ENCODE data around the gene ZMYND8.

ZMYND8 gene

GRCh38 chr20:47227576-47227975, 128.9 kb downstream of the ZMYND8 start:
- ATAC-seq (ENCODE audit: insufficient read depth, low read depth) = no peak
- H3K4me1 ChIP-seq (ENCODE audit: insufficient read depth, low read length) = no peaks in the 10 kb centered on the region
- H3K4me2 ChIP-seq (ENCODE audit: insufficient read depth, low read length) = no peak overlapping the region
- 0 out of 2 replicates have a peak, but pooled peaks cover 3% of the 10 kb centered on the region for H4K20me1 ChIP-seq (ENCODE audit: insufficient read depth, low read length)
- H3K9ac ChIP-seq (ENCODE audit: low read depth, low read length) = no peak overlapping the region
- H3K4me3 ChIP-seq (ENCODE audit: low read depth in 1 of 2, low read length in 2 of 2) = no peak overlapping the region
- no peak overlapping the region for H3K27ac ChIP-seq (ENCODE audit: low read length)
- DNase-seq = no peak
- H3K27me3 ChIP-seq (ENCODE audit: insufficient read depth, low read length, poor library complexity) = no peaks in the 10 kb centered on the region
- H3K36me3 ChIP-seq (ENCODE audit: insufficient read depth, low read length) = peaks cover 95% of the 10 kb centered on the region
- no peak overlapping the region for H2AFZ ChIP-seq (ENCODE audit: low read depth, low read length)
- no peaks in the 10 kb centered on the region for H3K79me2 ChIP-seq (ENCODE audit: insufficient read depth, low read length)
- TF ChIP-seq CTCF (IDR thresholded peaks at IDR 0.05; ENCODE audit: borderline replicate concordance, extremely low read depth, low read length, poor library complexity, severe bottlenecking) (no peak), EZH2 (IDR thresholded peaks at IDR 0.05; ENCODE audit: borderline replicate concordance, low read depth, low read length, severe bottlenecking) (no peak)
- no peaks in the 10 kb centered on the region for H3K9me3 ChIP-seq (ENCODE audit: insufficient read depth, low read length, severe bottlenecking)

GRCh38 chr20:47227119-47227518, 129.4 kb downstream of the ZMYND8 start:
- Histone ChIP-seq H3K27me3 (ENCODE audit: insufficient read depth, low read length, poor library complexity) (no peaks in the 10 kb centered on the region), H4K20me1 (ENCODE audit: insufficient read depth, low read length) (0 out of 2 replicates have a peak, but pooled peaks cover 3% of the 10 kb centered on the region), H3K4me2 (ENCODE audit: insufficient read depth, low read length) (no peak overlapping the region), H3K4me1 (ENCODE audit: insufficient read depth, low read length) (no peaks in the 10 kb centered on the region), H3K9ac (ENCODE audit: low read depth, low read length) (no peak overlapping the region), H3K27ac (ENCODE audit: low read length) (no peak overlapping the region), H3K9me3 (ENCODE audit: insufficient read depth, low read length, severe bottlenecking) (no peaks in the 10 kb centered on the region), H3K36me3 (ENCODE audit: insufficient read depth, low read length) (peaks cover 95% of the 10 kb centered on the region), H3K4me3 (ENCODE audit: low read depth in 1 of 2, low read length in 2 of 2) (no peak overlapping the region), H2AFZ (ENCODE audit: low read depth, low read length) (no peak overlapping the region), H3K79me2 (ENCODE audit: insufficient read depth, low read length) (no peaks in the 10 kb centered on the region)
- DNase-seq = no peak
- TF ChIP-seq EZH2 (IDR thresholded peaks at IDR 0.05; ENCODE audit: borderline replicate concordance, low read depth, low read length, severe bottlenecking) = no peak
- TF ChIP-seq CTCF (IDR thresholded peaks at IDR 0.05; ENCODE audit: borderline replicate concordance, extremely low read depth, low read length, poor library complexity, severe bottlenecking) = no peak
- no peak for ATAC-seq (ENCODE audit: insufficient read depth, low read depth)

- Histone ChIP-seq H3K4me2 (ENCODE audit: insufficient read depth, low read length) (no peak overlapping the region), H3K9ac (ENCODE audit: low read depth, low read length) (no peak overlapping the region), H2AFZ (ENCODE audit: low read depth, low read length) (no peak overlapping the region), H3K4me1 (ENCODE audit: insufficient read depth, low read length) (no peaks in the 10 kb centered on the region), H3K79me2 (ENCODE audit: insufficient read depth, low read length) (no peaks in the 10 kb centered on the region), H3K9me3 (ENCODE audit: insufficient read depth, low read length, severe bottlenecking) (no peaks in the 10 kb centered on the region), H3K4me3 (ENCODE audit: low read depth in 1 of 2, low read length in 2 of 2) (no peak overlapping the region), H3K27me3 (ENCODE audit: insufficient read depth, low read length, poor library complexity) (no peaks in the 10 kb centered on the region), H3K36me3 (ENCODE audit: insufficient read depth, low read length) (peaks cover 95% of the 10 kb centered on the region), H4K20me1 (ENCODE audit: insufficient read depth, low read length) (0 out of 2 replicates have a peak, but pooled peaks cover 3% of the 10 kb centered on the region), H3K27ac (ENCODE audit: low read length) (no peak overlapping the region)
- TF ChIP-seq CTCF (IDR thresholded peaks at IDR 0.05; ENCODE audit: borderline replicate concordance, extremely low read depth, low read length, poor library complexity, severe bottlenecking) (no peak), EZH2 (IDR thresholded peaks at IDR 0.05; ENCODE audit: borderline replicate concordance, low read depth, low read length, severe bottlenecking) (no peak)
- ATAC-seq (ENCODE audit: insufficient read depth, low read depth) (no peak), DNase-seq (no peak)
Measured at GRCh38 chr20:47225458-47225857, 131.0 kb downstream of the ZMYND8 start.

GRCh38 chr20:47224857-47225256, 131.6 kb downstream of the ZMYND8 start:
- H3K27ac ChIP-seq (ENCODE audit: low read length) = no peak overlapping the region
- ATAC-seq (ENCODE audit: insufficient read depth, low read depth) = no peak
- H3K9ac ChIP-seq (ENCODE audit: low read depth, low read length) = no peak overlapping the region
- no peak for DNase-seq
- no peak overlapping the region for H3K4me3 ChIP-seq (ENCODE audit: low read depth in 1 of 2, low read length in 2 of 2)
- no peaks in the 10 kb centered on the region for H3K4me1 ChIP-seq (ENCODE audit: insufficient read depth, low read length)
- peaks cover 96% of the 10 kb centered on the region for H3K36me3 ChIP-seq (ENCODE audit: insufficient read depth, low read length)
- H3K27me3 ChIP-seq (ENCODE audit: insufficient read depth, low read length, poor library complexity) = no peaks in the 10 kb centered on the region
- H2AFZ ChIP-seq (ENCODE audit: low read depth, low read length) = no peak overlapping the region
- H3K4me2 ChIP-seq (ENCODE audit: insufficient read depth, low read length) = no peak overlapping the region
- 0 out of 2 replicates have a peak, but pooled peaks cover 3% of the 10 kb centered on the region for H4K20me1 ChIP-seq (ENCODE audit: insufficient read depth, low read length)
- no peaks in the 10 kb centered on the region for H3K9me3 ChIP-seq (ENCODE audit: insufficient read depth, low read length, severe bottlenecking)
- TF ChIP-seq CTCF (IDR thresholded peaks at IDR 0.05; ENCODE audit: borderline replicate concordance, extremely low read depth, low read length, poor library complexity, severe bottlenecking) = no peak
- TF ChIP-seq EZH2 (IDR thresholded peaks at IDR 0.05; ENCODE audit: borderline replicate concordance, low read depth, low read length, severe bottlenecking) = no peak
- no peaks in the 10 kb centered on the region for H3K79me2 ChIP-seq (ENCODE audit: insufficient read depth, low read length)

All from DND-41 (cell line).